Mesothelial cell of epicardium (in vitro differentiated cells): ENCODE results near the gene VRK2. TPM values are rescaled to one million over a fixed set of nuclear protein-coding genes. Genes with fewer than 3 reads are reported as not detected.

Source experiments
- DNase-seq, 2 experiments: peaks; one replicate each; pipeline ENCODE4 v3.0.0; 2021; ENCODE audit warnings: low spot score in 2 of 2; ENCODE audit not compliant: unreplicated experiment in 2 of 2
- H3K27ac Mint-ChIP-seq: 2 replicates; pipeline ENCODE4 v1.8.0; 2021; ENCODE audit warnings: mixed read lengths
- H3K27me3 Mint-ChIP-seq: 2 replicates; pipeline ENCODE4 v1.8.0; 2021; ENCODE audit warnings: low read depth, mixed read lengths
- H3K36me3 Mint-ChIP-seq: 2 replicates; pipeline ENCODE4 v1.8.0; 2021; ENCODE audit warnings: mixed read lengths
- H3K4me1 Mint-ChIP-seq: 2 replicates; pipeline ENCODE4 v1.8.0; 2021; ENCODE audit warnings: mixed read lengths
- H3K4me3 Mint-ChIP-seq: 2 replicates; pipeline ENCODE4 v1.8.0; 2021; ENCODE audit warnings: mild to moderate bottlenecking, moderate library complexity, mixed read lengths
- H3K9me3 Mint-ChIP-seq: 2 replicates; pipeline ENCODE4 v1.8.0; 2021; ENCODE audit warnings: mixed read lengths
- total RNA-seq: library from RNA; stranded (reverse); gene quantifications from 3 replicates; pipeline ENCODE4 v1.2.1, GENCODE V29; 2021
- TF ChIP-seq, protein P1 (sequence below): fragments of 200-600 bp; sonication (generic); IDR thresholded peaks from one replicate; pipeline ENCODE4 v1.5.0; 2021; ENCODE audit warnings: antibody characterized with exemption; ENCODE audit not compliant: unreplicated experiment

VRK2 gene
- total RNA-seq, 1 donor from 2014 or later = 22.9 TPM

DNA sequence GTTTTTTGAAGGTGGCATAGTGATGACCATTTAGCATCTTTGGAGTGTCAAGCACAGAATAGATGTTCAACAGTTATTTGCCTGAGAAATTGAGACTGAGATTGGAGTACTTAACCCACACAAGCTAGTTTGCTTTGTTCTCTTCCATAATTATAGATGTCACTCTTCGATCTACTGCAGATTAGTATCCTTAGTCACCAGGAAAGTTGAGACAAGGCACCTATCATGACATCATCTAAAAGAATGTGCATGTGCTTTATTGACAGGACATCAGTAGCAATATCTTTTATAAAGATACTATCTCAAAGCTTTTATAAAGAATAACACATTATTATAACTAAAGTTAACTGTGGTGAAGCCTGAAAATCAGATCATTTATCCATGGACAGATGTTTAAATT is 6.4 kb downstream of the VRK2 start:
- H3K36me3 Mint-ChIP-seq = peaks cover 6% of the 10 kb centered on the region

DNA sequence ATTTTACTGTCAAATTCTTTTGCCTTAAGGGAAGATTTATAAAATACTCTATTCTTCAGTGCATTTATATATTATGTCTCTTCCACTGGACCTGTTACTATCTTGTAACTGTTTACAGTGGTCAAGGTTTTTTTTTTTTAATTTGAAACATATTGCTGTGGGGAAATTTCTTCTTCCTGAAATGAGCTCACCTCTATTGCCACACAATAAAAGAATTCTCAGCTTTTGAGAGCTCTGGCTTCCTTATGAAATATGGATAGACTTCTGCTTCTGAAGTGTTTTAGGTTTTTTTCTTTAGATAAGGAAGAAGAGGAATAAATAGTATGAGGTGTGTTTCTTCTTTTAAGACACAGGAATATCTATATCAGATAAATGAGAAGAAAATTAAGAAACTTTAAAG is 7.7 kb downstream of the VRK2 start:
- DNase-seq = no peak
- Mint-ChIP-seq H3K4me3 (no peak overlapping the region), H3K4me1 (peaks cover 12% of the 10 kb centered on the region)

More for the DNA sequence above, 6.4 kb downstream of the VRK2 start:
- Mint-ChIP-seq H3K4me3 (no peak overlapping the region), H3K27ac (no peak overlapping the region), H3K9me3 (no peaks in the 10 kb centered on the region), H3K4me1 (peaks cover 21% of the 10 kb centered on the region), H3K27me3 (no peaks in the 10 kb centered on the region)
- no peak for DNase-seq
- TF ChIP-seq, protein P1, sequence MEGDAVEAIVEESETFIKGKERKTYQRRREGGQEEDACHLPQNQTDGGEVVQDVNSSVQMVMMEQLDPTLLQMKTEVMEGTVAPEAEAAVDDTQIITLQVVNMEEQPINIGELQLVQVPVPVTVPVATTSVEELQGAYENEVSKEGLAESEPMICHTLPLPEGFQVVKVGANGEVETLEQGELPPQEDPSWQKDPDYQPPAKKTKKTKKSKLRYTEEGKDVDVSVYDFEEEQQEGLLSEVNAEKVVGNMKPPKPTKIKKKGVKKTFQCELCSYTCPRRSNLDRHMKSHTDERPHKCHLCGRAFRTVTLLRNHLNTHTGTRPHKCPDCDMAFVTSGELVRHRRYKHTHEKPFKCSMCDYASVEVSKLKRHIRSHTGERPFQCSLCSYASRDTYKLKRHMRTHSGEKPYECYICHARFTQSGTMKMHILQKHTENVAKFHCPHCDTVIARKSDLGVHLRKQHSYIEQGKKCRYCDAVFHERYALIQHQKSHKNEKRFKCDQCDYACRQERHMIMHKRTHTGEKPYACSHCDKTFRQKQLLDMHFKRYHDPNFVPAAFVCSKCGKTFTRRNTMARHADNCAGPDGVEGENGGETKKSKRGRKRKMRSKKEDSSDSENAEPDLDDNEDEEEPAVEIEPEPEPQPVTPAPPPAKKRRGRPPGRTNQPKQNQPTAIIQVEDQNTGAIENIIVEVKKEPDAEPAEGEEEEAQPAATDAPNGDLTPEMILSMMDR = no peak

GRCh38 chr2:58055033-58055786 is 8.6 kb downstream of the VRK2 start:
- no peaks in the 10 kb centered on the region for H3K27me3 Mint-ChIP-seq
- H3K4me1 Mint-ChIP-seq = peaks cover 16% of the 10 kb centered on the region
- TF ChIP-seq, protein P1 = no peak
- peaks cover 1% of the 10 kb centered on the region for H3K36me3 Mint-ChIP-seq
- no peak overlapping the region for H3K4me3 Mint-ChIP-seq
- H3K27ac Mint-ChIP-seq = no peak overlapping the region
- H3K9me3 Mint-ChIP-seq = no peaks in the 10 kb centered on the region
- DNase-seq = no peak

More for the DNA sequence above, 7.7 kb downstream of the VRK2 start:
- Mint-ChIP-seq H3K36me3 (peaks cover 3% of the 10 kb centered on the region), H3K27me3 (no peaks in the 10 kb centered on the region), H3K27ac (no peak overlapping the region), H3K9me3 (no peaks in the 10 kb centered on the region)
- TF ChIP-seq, protein P1 = no peak

DNA sequence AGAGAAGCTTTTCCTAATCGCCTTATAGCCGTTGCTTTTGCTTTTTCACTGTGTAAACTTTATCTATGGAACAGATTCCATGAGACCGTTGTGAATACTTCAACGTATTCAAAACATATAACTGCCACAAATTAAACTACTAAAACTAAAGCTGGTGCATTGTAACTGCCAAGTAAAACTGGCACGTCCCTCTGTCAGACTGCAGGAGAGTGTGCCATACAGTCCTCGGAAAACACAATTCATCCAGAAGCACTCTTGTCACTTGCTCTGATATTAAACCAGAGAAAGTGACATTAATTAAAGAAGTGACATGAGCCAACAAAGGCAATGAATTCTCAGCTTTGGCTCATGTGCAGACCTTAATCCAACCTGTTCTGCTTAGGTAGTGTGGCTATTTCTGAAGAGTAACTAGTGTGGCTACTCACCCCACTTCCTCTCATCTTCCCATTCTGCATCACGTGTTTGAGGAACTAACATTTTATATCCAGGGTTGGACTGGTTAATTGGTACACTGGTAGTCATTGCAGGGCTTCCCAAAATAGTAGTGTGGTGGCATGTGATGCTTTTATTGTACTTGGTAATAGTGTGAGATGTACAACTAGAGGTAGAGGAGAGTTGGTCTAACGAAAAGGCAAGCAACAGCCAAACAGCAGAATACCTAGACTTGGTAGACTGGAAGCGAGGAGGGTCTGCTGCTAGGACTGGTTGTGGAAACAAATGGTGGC is 9.7 kb downstream of the VRK2 start:
- H3K27me3 Mint-ChIP-seq = no peaks in the 10 kb centered on the region

GRCh38 chr2:58057707-58058530 is 11.3 kb downstream of the VRK2 start:
- no peak for DNase-seq
- H3K36me3 Mint-ChIP-seq = peaks cover 12% of the 10 kb centered on the region
- H3K9me3 Mint-ChIP-seq = no peaks in the 10 kb centered on the region
- H3K27me3 Mint-ChIP-seq = no peaks in the 10 kb centered on the region
- peaks cover 18% of the 10 kb centered on the region for H3K4me1 Mint-ChIP-seq
- TF ChIP-seq, protein P1 = no peak
- H3K27ac Mint-ChIP-seq = no peak overlapping the region
- H3K4me3 Mint-ChIP-seq = no peak overlapping the region

More for the DNA sequence above, 9.7 kb downstream of the VRK2 start:
- TF ChIP-seq, protein P1 = no peak
- Mint-ChIP-seq H3K27ac (no peak overlapping the region), H3K4me1 (peaks cover 18% of the 10 kb centered on the region), H3K36me3 (peaks cover 1% of the 10 kb centered on the region), H3K9me3 (no peaks in the 10 kb centered on the region), H3K4me3 (no peak overlapping the region)
- DNase-seq = no peak
